GM21737 (cell line): ENCODE measurements around the gene CHMP6.

Source experiments
- ATAC-seq: cut with Tn5 transposase; IDR thresholded peaks from one replicate; pipeline ENCODE4 v1.9.1; 2021; ENCODE audit warnings: mild to moderate bottlenecking, moderate library complexity; ENCODE audit not compliant: unreplicated experiment

Gene CHMP6

GRCh38 chr17:80970762-80971703, 20.6 kb upstream of the CHMP6 start:
- no peak for ATAC-seq

GRCh38 chr17:80971704-80972304, 19.8 kb upstream of the CHMP6 start:
- no peak for ATAC-seq

GRCh38 chr17:80976701-80977100, 14.9 kb upstream of the CHMP6 start:
- no peak for ATAC-seq

- ATAC-seq, result no peak
These were observed 14.5 kb upstream of the CHMP6 start for GRCh38 chr17:80977172-80977571.

GRCh38 chr17:80978499-80979497, 12.8 kb upstream of the CHMP6 start:
- ATAC-seq, result no peak

- no peak for ATAC-seq
These were observed 11.9 kb upstream of the CHMP6 start for GRCh38 chr17:80979547-80980378.

GRCh38 chr17:80980397-80981061, 11.1 kb upstream of the CHMP6 start:
- ATAC-seq, result no peak

- ATAC-seq, result no peak
These were observed 10.4 kb upstream of the CHMP6 start for GRCh38 chr17:80981062-80981902.

GRCh38 chr17:80981929-80982425, 9.7 kb upstream of the CHMP6 start:
- no peak for ATAC-seq

GRCh38 chr17:80982426-80982974, 9.1 kb upstream of the CHMP6 start:
- ATAC-seq, result no peak

GRCh38 chr17:80983545-80983944, 8.1 kb upstream of the CHMP6 start:
- ATAC-seq, result no peak

- no peak for ATAC-seq
These were observed 6.9 kb upstream of the CHMP6 start for GRCh38 chr17:80984749-80985148.

GRCh38 chr17:80986046-80986445, 5.6 kb upstream of the CHMP6 start:
- ATAC-seq, result no peak

- no peak for ATAC-seq
These were observed 4.7 kb upstream of the CHMP6 start for GRCh38 chr17:80986816-80987475.

GRCh38 chr17:80987941-80988461, 3.6 kb upstream of the CHMP6 start:
- ATAC-seq, result no peak

GRCh38 chr17:80989586-80989913, 2.1 kb upstream of the CHMP6 start:
- ATAC-seq, result no peak

GRCh38 chr17:80990921-80991644, 558 bp upstream of the CHMP6 start:
- ATAC-seq, result no peak
